ENCODE data around the gene ASCL2.

ASCL2 gene

DNA sequence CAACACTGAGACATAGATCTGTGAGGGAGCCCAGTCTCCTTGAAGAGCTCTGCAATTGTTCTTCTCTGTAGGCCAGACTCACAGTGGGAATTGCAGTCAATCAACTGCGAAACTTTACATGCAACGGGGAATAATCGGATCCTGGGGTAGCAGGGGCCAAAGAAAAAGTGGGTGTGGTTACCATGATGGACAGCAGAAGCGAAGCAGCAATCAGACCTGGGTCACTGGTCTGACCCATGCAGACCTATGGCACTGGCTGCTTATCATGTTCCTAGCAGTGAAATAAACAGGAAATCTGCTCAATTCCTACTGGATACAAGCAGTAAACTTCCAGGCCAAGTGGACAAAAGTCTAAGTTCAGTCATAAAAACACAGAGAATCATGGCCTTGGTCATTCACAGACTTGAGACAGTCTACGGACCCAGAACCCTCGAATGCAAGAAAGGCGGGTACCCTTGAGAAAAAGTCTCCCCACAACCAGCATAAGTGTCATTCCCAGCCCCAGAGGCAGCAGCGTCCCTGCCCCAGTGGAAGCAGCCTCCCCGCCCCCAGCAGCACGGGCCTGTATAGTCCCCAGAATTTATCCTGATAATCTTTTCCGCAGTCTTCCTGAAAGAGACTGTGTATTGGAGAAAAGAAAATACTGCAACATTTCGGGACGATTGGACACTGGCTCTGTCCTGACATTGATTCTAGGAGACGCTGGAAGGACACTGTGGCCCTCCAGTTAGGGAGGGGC is 34.6 kb downstream of the ASCL2 start:
- 83 to 84% methylated on average over 11 to 14 of the region's 14 CpGs for WGBS, 2 experiments (ENCODE audit: insufficient coverage in 2 of 2)
- Histone ChIP-seq H3K9me3 (ENCODE audit: control insufficient read depth, low read length) (peaks cover 3% of the 10 kb centered on the region), H3K27ac (ENCODE audit: low read depth, low read length, severe bottlenecking) (no peak overlapping the region), H3K36me3 (ENCODE audit: control insufficient read depth, insufficient read depth, low read length) (no peaks in the 10 kb centered on the region), H3K4me1 (ENCODE audit: control insufficient read depth, insufficient read depth, low read length, poor library complexity, severe bottlenecking) (no peaks in the 10 kb centered on the region), H3K4me3 (ENCODE audit: extremely low read depth, insufficient read depth, low read length, poor library complexity, severe bottlenecking) (no peak overlapping the region)

GRCh38 chr11:2234963-2235362 is 35.4 kb downstream of the ASCL2 start:
- Histone ChIP-seq H3K4me3 (ENCODE audit: extremely low read depth, insufficient read depth, low read length, poor library complexity, severe bottlenecking) (no peak overlapping the region), H3K27ac (ENCODE audit: low read depth, low read length, severe bottlenecking) (no peak overlapping the region), H3K9me3 (ENCODE audit: control insufficient read depth, low read length) (no peaks in the 10 kb centered on the region), H3K4me1 (ENCODE audit: control insufficient read depth, insufficient read depth, low read length, poor library complexity, severe bottlenecking) (no peaks in the 10 kb centered on the region), H3K36me3 (ENCODE audit: control insufficient read depth, insufficient read depth, low read length) (no peaks in the 10 kb centered on the region)
- WGBS, 2 experiments (ENCODE audit: insufficient coverage in 2 of 2): 68 to 73% methylated on average over 6 to 8 of the region's 10 CpGs

GRCh38 chr11:2233693-2234455 is 36.5 kb downstream of the ASCL2 start:
- Histone ChIP-seq H3K4me3 (ENCODE audit: extremely low read depth, insufficient read depth, low read length, poor library complexity, severe bottlenecking) (no peak overlapping the region), H3K4me1 (ENCODE audit: control insufficient read depth, insufficient read depth, low read length, poor library complexity, severe bottlenecking) (no peaks in the 10 kb centered on the region), H3K27ac (ENCODE audit: low read depth, low read length, severe bottlenecking) (no peak overlapping the region), H3K9me3 (ENCODE audit: control insufficient read depth, low read length) (no peaks in the 10 kb centered on the region), H3K36me3 (ENCODE audit: control insufficient read depth, insufficient read depth, low read length) (no peaks in the 10 kb centered on the region)
- WGBS, 2 experiments (ENCODE audit: insufficient coverage in 2 of 2): 87 to 88% methylated on average over 7 to 9 of the region's 10 CpGs

GRCh38 chr11:2229713-2230297 is 40.6 kb downstream of the ASCL2 start:
- H3K4me1 ChIP-seq (ENCODE audit: control insufficient read depth, insufficient read depth, low read length, poor library complexity, severe bottlenecking): no peaks in the 10 kb centered on the region
- no peak overlapping the region for H3K4me3 ChIP-seq (ENCODE audit: extremely low read depth, insufficient read depth, low read length, poor library complexity, severe bottlenecking)
- H3K27ac ChIP-seq (ENCODE audit: low read depth, low read length, severe bottlenecking): no peak overlapping the region
- H3K9me3 ChIP-seq (ENCODE audit: control insufficient read depth, low read length): no peaks in the 10 kb centered on the region
- no CpG with 5 or more reads among the region's 2 CpGs for WGBS, 2 experiments (ENCODE audit: insufficient coverage in 2 of 2)
- H3K36me3 ChIP-seq (ENCODE audit: control insufficient read depth, insufficient read depth, low read length): no peaks in the 10 kb centered on the region

GRCh38 chr11:2224254-2224653 is 46.1 kb downstream of the ASCL2 start:
- H3K9me3 ChIP-seq (ENCODE audit: control insufficient read depth, low read length): no peaks in the 10 kb centered on the region
- no CpG with 5 or more reads among the region's 1 CpG for WGBS, 2 experiments (ENCODE audit: insufficient coverage in 2 of 2)

GRCh38 chr11:2223153-2223794 is 47.1 kb downstream of the ASCL2 start:
- Histone ChIP-seq H3K36me3 (ENCODE audit: control insufficient read depth, insufficient read depth, low read length) (no peaks in the 10 kb centered on the region), H3K4me3 (ENCODE audit: extremely low read depth, insufficient read depth, low read length, poor library complexity, severe bottlenecking) (no peak overlapping the region)
- WGBS, 2 experiments (ENCODE audit: insufficient coverage in 2 of 2): 36 to 45% methylated on average over 1 to 2 of the region's 5 CpGs

More at GRCh38 chr11:2224254-2224653, 46.1 kb downstream of the ASCL2 start:
- Histone ChIP-seq H3K4me1 (ENCODE audit: control insufficient read depth, insufficient read depth, low read length, poor library complexity, severe bottlenecking) (no peaks in the 10 kb centered on the region), H3K4me3 (ENCODE audit: extremely low read depth, insufficient read depth, low read length, poor library complexity, severe bottlenecking) (no peak overlapping the region), H3K36me3 (ENCODE audit: control insufficient read depth, insufficient read depth, low read length) (no peaks in the 10 kb centered on the region), H3K27ac (ENCODE audit: low read depth, low read length, severe bottlenecking) (no peak overlapping the region)

GRCh38 chr11:2222451-2222850 is 47.9 kb downstream of the ASCL2 start:
- WGBS, 2 experiments (ENCODE audit: insufficient coverage in 2 of 2): 90 to 100% methylated on average over 1 to 4 of the region's 4 CpGs
- Histone ChIP-seq H3K4me3 (ENCODE audit: extremely low read depth, insufficient read depth, low read length, poor library complexity, severe bottlenecking) (no peak overlapping the region), H3K36me3 (ENCODE audit: control insufficient read depth, insufficient read depth, low read length) (no peaks in the 10 kb centered on the region), H3K4me1 (ENCODE audit: control insufficient read depth, insufficient read depth, low read length, poor library complexity, severe bottlenecking) (no peaks in the 10 kb centered on the region), H3K9me3 (ENCODE audit: control insufficient read depth, low read length) (no peaks in the 10 kb centered on the region), H3K27ac (ENCODE audit: low read depth, low read length, severe bottlenecking) (no peak overlapping the region)

More at GRCh38 chr11:2223153-2223794, 47.1 kb downstream of the ASCL2 start:
- no peak overlapping the region for H3K27ac ChIP-seq (ENCODE audit: low read depth, low read length, severe bottlenecking)
- H3K4me1 ChIP-seq (ENCODE audit: control insufficient read depth, insufficient read depth, low read length, poor library complexity, severe bottlenecking): no peaks in the 10 kb centered on the region
- no peaks in the 10 kb centered on the region for H3K9me3 ChIP-seq (ENCODE audit: control insufficient read depth, low read length)

DNA sequence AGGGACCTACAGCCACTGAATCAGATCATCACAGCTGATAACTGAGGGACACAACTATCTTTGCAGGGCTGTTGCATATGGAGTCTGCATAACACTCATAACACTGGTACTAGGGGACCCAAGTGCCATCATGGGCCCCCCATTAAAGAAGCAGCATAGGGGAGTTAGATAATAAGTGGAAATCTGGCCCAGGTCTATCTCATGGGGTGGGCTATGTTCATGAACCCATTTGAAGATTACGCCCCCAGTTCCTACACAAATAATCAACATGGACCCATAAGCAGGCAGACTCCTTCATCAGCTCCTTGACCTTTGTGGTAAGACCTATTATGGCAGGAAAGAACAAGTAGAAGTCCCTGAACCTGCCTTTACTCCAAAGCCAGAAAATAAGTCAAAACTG is 48.8 kb downstream of the ASCL2 start:
- Histone ChIP-seq H3K4me3 (ENCODE audit: extremely low read depth, insufficient read depth, low read length, poor library complexity, severe bottlenecking) (no peak overlapping the region), H3K9me3 (ENCODE audit: control insufficient read depth, low read length) (no peaks in the 10 kb centered on the region), H3K4me1 (ENCODE audit: control insufficient read depth, insufficient read depth, low read length, poor library complexity, severe bottlenecking) (no peaks in the 10 kb centered on the region), H3K36me3 (ENCODE audit: control insufficient read depth, insufficient read depth, low read length) (no peaks in the 10 kb centered on the region), H3K27ac (ENCODE audit: low read depth, low read length, severe bottlenecking) (no peak overlapping the region)
- no CpG with 5 or more reads among the region's 1 CpG for WGBS, 2 experiments (ENCODE audit: insufficient coverage in 2 of 2)

- Histone ChIP-seq H3K27ac (ENCODE audit: low read depth, low read length, severe bottlenecking) (no peak overlapping the region), H3K4me1 (ENCODE audit: control insufficient read depth, insufficient read depth, low read length, poor library complexity, severe bottlenecking) (no peaks in the 10 kb centered on the region), H3K9me3 (ENCODE audit: control insufficient read depth, low read length) (no peaks in the 10 kb centered on the region), H3K36me3 (ENCODE audit: control insufficient read depth, insufficient read depth, low read length) (no peaks in the 10 kb centered on the region), H3K4me3 (ENCODE audit: extremely low read depth, insufficient read depth, low read length, poor library complexity, severe bottlenecking) (no peak overlapping the region)
- WGBS, 2 experiments (ENCODE audit: insufficient coverage in 2 of 2): 71 to 100% methylated on average over 1 of the region's 1 CpG
Observed at GRCh38 chr11:2221024-2221423, 49.4 kb downstream of the ASCL2 start.

DNA sequence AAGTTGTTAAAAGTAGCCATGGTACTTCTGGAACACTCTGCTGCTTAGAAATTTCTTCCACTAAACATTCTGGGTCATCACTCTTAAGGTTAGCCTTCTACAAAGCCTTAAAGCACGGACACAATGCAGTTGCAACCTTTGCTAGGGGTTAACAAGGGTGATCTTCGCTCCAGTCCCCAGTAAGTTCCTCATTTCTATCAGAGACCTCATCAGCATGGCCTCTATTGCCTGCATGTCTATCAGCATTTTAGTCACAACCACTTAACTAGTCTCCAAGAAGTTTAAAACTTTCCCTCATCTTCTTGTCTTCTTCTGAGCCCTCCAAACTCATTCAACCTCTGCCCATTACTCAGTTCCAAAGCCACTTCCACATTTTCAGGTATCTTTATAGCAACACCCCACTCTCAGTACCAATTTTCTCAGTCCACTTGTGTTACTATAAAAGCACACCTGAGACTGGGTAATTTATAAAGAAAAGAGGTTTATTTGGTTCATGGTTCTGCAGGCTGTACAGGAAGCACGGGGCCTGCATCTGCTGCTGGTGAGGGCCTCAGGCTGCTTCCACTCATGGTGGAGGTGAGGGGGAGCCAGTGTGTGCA is 50.1 kb downstream of the ASCL2 start:
- no peaks in the 10 kb centered on the region for H3K9me3 ChIP-seq (ENCODE audit: control insufficient read depth, low read length)
- 73% methylated on average over 2 to 3 of the region's 3 CpGs for WGBS, 2 experiments (ENCODE audit: insufficient coverage in 2 of 2)
- H3K27ac ChIP-seq (ENCODE audit: low read depth, low read length, severe bottlenecking): no peak overlapping the region
- no peaks in the 10 kb centered on the region for H3K36me3 ChIP-seq (ENCODE audit: control insufficient read depth, insufficient read depth, low read length)
- no peaks in the 10 kb centered on the region for H3K4me1 ChIP-seq (ENCODE audit: control insufficient read depth, insufficient read depth, low read length, poor library complexity, severe bottlenecking)
- H3K4me3 ChIP-seq (ENCODE audit: extremely low read depth, insufficient read depth, low read length, poor library complexity, severe bottlenecking): no peak overlapping the region

All from mesodermal cell (in vitro differentiated cells).